ENCODE measurements around the gene SLC25A30. TPM values are rescaled to one million over a fixed set of nuclear protein-coding genes. Genes with fewer than 3 reads are reported as not detected.

Gene SLC25A30
- total RNA-seq, 1 donor from 2014 or later: 18.4 TPM

DNA sequence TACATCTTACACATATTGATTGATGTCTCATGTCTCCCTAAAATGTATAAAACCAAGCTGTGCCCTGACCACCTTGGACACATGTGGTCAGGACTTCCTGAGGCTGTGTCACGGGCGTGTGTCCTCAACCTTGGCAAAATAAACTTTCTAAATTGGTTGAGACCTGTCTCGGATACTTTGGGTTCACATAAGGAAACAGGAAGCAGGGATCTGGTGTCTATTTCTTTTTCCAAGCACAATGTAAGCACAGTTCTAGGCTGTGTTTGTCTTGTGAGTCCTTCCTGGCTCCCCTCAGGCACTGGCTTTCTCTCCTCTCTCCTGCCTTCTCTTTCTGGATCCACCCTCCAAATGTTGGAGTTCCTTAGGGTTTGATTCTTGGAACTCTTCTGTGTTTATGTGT lies 49.6 kb downstream of the SLC25A30 start:
- H3K36me3 ChIP-seq (ENCODE audit: control insufficient read depth, insufficient read depth, low read length): peaks cover 7% of the 10 kb centered on the region
- DNase-seq (ENCODE audit: low read depth) (peak; percentile 81), FAIRE-seq (no peak)
- no peak overlapping the region for H3K4me3 ChIP-seq (ENCODE audit: low read depth, low read length)
- TF ChIP-seq, protein P1, sequence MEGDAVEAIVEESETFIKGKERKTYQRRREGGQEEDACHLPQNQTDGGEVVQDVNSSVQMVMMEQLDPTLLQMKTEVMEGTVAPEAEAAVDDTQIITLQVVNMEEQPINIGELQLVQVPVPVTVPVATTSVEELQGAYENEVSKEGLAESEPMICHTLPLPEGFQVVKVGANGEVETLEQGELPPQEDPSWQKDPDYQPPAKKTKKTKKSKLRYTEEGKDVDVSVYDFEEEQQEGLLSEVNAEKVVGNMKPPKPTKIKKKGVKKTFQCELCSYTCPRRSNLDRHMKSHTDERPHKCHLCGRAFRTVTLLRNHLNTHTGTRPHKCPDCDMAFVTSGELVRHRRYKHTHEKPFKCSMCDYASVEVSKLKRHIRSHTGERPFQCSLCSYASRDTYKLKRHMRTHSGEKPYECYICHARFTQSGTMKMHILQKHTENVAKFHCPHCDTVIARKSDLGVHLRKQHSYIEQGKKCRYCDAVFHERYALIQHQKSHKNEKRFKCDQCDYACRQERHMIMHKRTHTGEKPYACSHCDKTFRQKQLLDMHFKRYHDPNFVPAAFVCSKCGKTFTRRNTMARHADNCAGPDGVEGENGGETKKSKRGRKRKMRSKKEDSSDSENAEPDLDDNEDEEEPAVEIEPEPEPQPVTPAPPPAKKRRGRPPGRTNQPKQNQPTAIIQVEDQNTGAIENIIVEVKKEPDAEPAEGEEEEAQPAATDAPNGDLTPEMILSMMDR (IDR thresholded peaks at IDR 0.05; ENCODE audit: insufficient read depth, low read length, severe bottlenecking): no peak
- no peaks in the 10 kb centered on the region for H3K27me3 ChIP-seq (ENCODE audit: control insufficient read depth, insufficient read depth, low read length)

DNA sequence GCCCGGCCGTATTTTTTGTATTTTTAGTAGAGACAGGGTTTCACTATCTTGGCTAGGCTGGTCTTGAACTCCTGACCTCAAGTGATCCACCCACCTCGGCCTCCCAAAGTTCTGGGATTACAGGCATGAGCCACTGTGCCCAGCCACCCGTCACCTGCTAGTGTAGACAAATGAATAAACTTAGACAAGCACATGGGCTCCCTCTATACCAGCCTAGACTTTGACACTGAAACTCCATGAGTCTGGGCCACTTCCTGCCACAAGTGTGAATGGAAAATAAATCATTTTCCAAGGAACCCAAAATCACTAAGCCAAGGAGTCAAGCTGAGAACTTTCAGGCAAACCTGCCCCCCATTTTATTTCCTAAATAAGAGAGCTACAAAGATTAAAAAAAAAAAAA lies 50.2 kb downstream of the SLC25A30 start:
- peaks cover 7% of the 10 kb centered on the region for H3K36me3 ChIP-seq (ENCODE audit: control insufficient read depth, insufficient read depth, low read length)
- no peaks in the 10 kb centered on the region for H3K27me3 ChIP-seq (ENCODE audit: control insufficient read depth, insufficient read depth, low read length)
- FAIRE-seq (no peak), DNase-seq (ENCODE audit: low read depth) (peak; percentile 56)
- H3K4me3 ChIP-seq (ENCODE audit: low read depth, low read length): no peak overlapping the region
- TF ChIP-seq, protein P1 (IDR thresholded peaks at IDR 0.05; ENCODE audit: insufficient read depth, low read length, severe bottlenecking): no peak

DNA sequence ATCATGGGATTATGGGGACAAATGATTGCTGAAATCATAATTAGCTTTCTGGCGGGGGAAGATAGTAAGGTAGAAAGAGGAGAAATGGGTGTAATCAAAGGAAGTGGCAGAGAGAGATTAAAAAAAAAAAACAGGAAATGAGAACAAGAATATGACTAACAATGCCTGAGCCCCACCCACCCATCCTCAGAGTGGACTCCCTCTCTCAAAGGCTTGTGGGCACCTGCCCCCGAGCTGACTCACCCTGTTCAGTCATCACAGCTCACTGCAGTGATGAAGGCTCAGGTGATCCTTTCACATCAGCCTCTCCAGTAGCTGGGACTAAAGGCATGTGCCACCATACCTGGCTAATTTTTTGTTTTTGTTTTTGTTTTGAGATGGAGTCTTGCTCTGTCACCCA lies 50.8 kb downstream of the SLC25A30 start:
- Histone ChIP-seq H3K36me3 (ENCODE audit: control insufficient read depth, insufficient read depth, low read length) (peaks cover 5% of the 10 kb centered on the region), H3K4me3 (ENCODE audit: low read depth, low read length) (no peak overlapping the region), H3K27me3 (ENCODE audit: control insufficient read depth, insufficient read depth, low read length) (no peaks in the 10 kb centered on the region)
- peak; percentile 96 for FAIRE-seq
- TF ChIP-seq, protein P1 (IDR thresholded peaks at IDR 0.05; ENCODE audit: insufficient read depth, low read length, severe bottlenecking): no peak
- peak; percentile 99 for DNase-seq (ENCODE audit: low read depth)

DNA sequence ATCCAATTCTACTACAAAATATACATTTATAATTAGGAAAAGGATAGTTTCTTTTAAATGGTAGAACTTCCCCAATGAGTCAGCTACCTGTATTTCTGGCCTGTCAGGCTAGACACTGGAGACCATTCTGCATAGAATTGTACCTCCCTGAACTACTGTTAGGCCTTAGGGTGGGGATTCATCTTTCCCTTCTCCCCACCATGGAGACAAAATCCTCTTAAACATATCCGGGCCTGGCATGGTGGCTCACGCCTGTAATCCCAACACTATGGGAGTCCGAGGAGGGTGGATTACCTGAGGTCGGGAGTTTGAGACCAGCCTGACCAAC lies 52.7 kb downstream of the SLC25A30 start:
- DNase-seq (ENCODE audit: low read depth) (peak; percentile 73), FAIRE-seq (no peak)
- TF ChIP-seq, protein P1 (IDR thresholded peaks at IDR 0.05; ENCODE audit: insufficient read depth, low read length, severe bottlenecking): no peak
- Histone ChIP-seq H3K4me3 (ENCODE audit: low read depth, low read length) (no peak overlapping the region), H3K36me3 (ENCODE audit: control insufficient read depth, insufficient read depth, low read length) (peaks cover 3% of the 10 kb centered on the region), H3K27me3 (ENCODE audit: control insufficient read depth, insufficient read depth, low read length) (no peaks in the 10 kb centered on the region)

DNA sequence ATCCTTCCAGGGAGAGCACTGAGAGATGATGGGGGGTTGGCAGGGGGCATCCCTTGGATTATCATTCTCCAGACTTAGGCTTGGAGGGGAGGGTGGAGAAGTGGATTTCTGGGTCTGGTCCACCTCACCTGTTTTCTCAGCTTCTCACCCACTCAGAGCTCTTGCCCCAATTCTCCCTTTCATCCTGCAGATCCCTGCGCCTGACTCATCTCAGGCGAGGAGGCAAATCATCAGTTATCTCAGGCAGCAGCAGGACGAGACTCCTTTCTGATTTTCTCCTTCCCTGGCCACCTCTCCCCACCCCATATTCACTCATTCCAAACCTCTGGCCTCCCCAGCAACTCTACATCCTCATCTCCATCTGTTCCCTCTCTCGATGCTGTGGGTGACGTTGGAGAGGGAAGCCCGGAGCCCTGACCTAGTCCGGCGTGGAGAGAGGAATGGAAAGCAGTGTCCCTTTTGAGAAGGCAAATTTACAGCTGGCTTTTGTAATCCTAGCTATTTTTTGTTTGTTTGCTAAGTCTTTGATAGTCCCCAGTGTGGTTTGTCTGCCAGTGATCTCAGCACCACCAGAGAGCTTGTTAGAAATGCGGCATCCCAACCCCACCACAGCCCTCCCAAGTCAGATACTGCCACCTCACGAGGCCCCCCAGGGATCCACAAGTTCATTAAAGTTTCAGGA lies 53.2 kb downstream of the SLC25A30 start:
- Histone ChIP-seq H3K36me3 (ENCODE audit: control insufficient read depth, insufficient read depth, low read length) (peaks cover 4% of the 10 kb centered on the region), H3K4me3 (ENCODE audit: low read depth, low read length) (no peak overlapping the region), H3K27me3 (ENCODE audit: control insufficient read depth, insufficient read depth, low read length) (no peaks in the 10 kb centered on the region)
- no peak for FAIRE-seq
- TF ChIP-seq, protein P1 (IDR thresholded peaks at IDR 0.05; ENCODE audit: insufficient read depth, low read length, severe bottlenecking): no peak
- DNase-seq (ENCODE audit: low read depth): peak; percentile 46

DNA sequence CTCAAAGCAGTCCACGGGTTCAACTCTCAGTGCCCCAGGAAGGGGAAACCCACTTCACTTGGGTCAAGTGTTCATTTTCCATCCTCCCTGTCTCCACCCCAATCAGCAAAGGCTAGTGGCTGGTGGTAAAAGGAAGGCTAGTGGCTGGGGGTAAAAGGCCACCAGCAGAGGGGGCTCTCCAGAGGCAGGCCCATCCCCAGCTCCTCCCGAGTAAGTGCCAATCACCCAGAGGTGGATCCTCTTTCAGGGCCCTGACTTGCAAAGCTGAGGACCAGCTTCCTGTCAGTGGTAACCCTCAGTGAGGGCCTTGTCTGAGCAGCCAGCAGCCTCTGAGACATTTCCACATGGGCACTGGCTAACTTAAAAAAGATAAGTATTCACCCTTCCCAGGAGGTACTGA lies 55.2 kb downstream of the SLC25A30 start:
- FAIRE-seq: no peak

More for the DNA sequence above, 55.2 kb downstream of the SLC25A30 start:
- TF ChIP-seq, protein P1 (IDR thresholded peaks at IDR 0.05; ENCODE audit: insufficient read depth, low read length, severe bottlenecking): peak; percentile 14
- Histone ChIP-seq H3K27me3 (ENCODE audit: control insufficient read depth, insufficient read depth, low read length) (no peaks in the 10 kb centered on the region), H3K4me3 (ENCODE audit: low read depth, low read length) (no peak overlapping the region), H3K36me3 (ENCODE audit: control insufficient read depth, insufficient read depth, low read length) (peaks cover 4% of the 10 kb centered on the region)
- no peak for DNase-seq (ENCODE audit: low read depth)

Measured in bronchial epithelial cell (primary cell).